ENCODE measurements around the gene AKAP3.

GRCh38 chr12:4649358-4649661, 459 bp upstream of the AKAP3 start:
- TF ChIP-seq CTCF (optimal IDR thresholded peaks at IDR 0.05 in 1 of 3, IDR thresholded peaks at IDR 0.05 in 1 of 3, conservative IDR thresholded peaks at IDR 0.05 in 1 of 3; ENCODE audit: extremely low read depth in 1 of 3, insufficient read depth in 2 of 3, low read length in 3 of 3) (no peak), EZH2 (IDR thresholded peaks at IDR 0.05; ENCODE audit: low read length) (no peak)

All from keratinocyte (primary cell).